Mononuclear cell (primary cell): Measurements from ENCODE around the gene FCRL4. TPM values are rescaled to one million over a fixed set of nuclear protein-coding genes. Genes with fewer than 3 reads are reported as not detected.

Experiments
- H3K27me3 ChIP-seq: 2 replicates; pipeline ENCODE4 v1.6.0; 2011; ENCODE audit warnings: low read length, control low read depth; ENCODE audit not compliant: insufficient read depth
- H3K4me1 ChIP-seq: 2 replicates; pipeline ENCODE4 v1.5.1; 2011; ENCODE audit warnings: mild to moderate bottlenecking, low read length, control low read depth; ENCODE audit not compliant: insufficient read depth
- H3K4me3 ChIP-seq: 2 replicates; pipeline ENCODE4 v1.5.1; 2011; ENCODE audit warnings: mild to moderate bottlenecking, low read length, moderate library complexity
- H3K9me3 ChIP-seq: 2 replicates; pipeline ENCODE4 v1.5.1; 2011; ENCODE audit warnings: low read depth, mild to moderate bottlenecking, control low read depth, low read length
- total RNA-seq: library from RNA; depleted of rRNA; stranded (reverse); fragments of >200 nt; gene quantifications from one replicate; pipeline ENCODE4 v1.2.3, GENCODE V29; 2012

The FCRL4 gene
- total RNA-seq = not detected

GRCh38 chr1:157597959-157598667 lies at the start of gene FCRL4:
FCRL4 (minus strand) TSS chr1:157598085; CDS start chr1:157597944, 141 bp downstream.
- Histone ChIP-seq H3K9me3 (no peaks in the 10 kb centered on the region), H3K4me3 (no peak within 1 kb of the TSS), H3K27me3 (peaks cover 65% of the 10 kb centered on the region), H3K4me1 (peaks cover 17% of the 10 kb centered on the region)

GRCh38 chr1:157646144-157646543 lies 48.3 kb upstream of the FCRL4 start:
- Histone ChIP-seq H3K4me3 (no peak overlapping the region), H3K4me1 (peaks cover 16% of the 10 kb centered on the region), H3K9me3 (no peaks in the 10 kb centered on the region), H3K27me3 (peaks cover 3% of the 10 kb centered on the region)

- no peaks in the 10 kb centered on the region for H3K9me3 ChIP-seq
- H3K4me3 ChIP-seq = no peak overlapping the region
- H3K4me1 ChIP-seq = peaks cover 8% of the 10 kb centered on the region
- peaks cover 16% of the 10 kb centered on the region for H3K27me3 ChIP-seq
Measured at GRCh38 chr1:157641177-157641576, 43.3 kb upstream of the FCRL4 start.

- Histone ChIP-seq H3K9me3 (no peaks in the 10 kb centered on the region), H3K4me3 (no peak overlapping the region), H3K27me3 (peaks cover 22% of the 10 kb centered on the region), H3K4me1 (no peaks in the 10 kb centered on the region)
Measured at GRCh38 chr1:157639800-157640199, 41.9 kb upstream of the FCRL4 start.

GRCh38 chr1:157628773-157629172 lies 30.9 kb upstream of the FCRL4 start:
- Histone ChIP-seq H3K9me3 (no peaks in the 10 kb centered on the region), H3K27me3 (peaks cover 25% of the 10 kb centered on the region), H3K4me3 (no peak overlapping the region), H3K4me1 (no peaks in the 10 kb centered on the region)

GRCh38 chr1:157626099-157626498 lies 28.2 kb upstream of the FCRL4 start:
- Histone ChIP-seq H3K27me3 (peaks cover 28% of the 10 kb centered on the region), H3K9me3 (no peaks in the 10 kb centered on the region), H3K4me3 (no peak overlapping the region), H3K4me1 (no peaks in the 10 kb centered on the region)

GRCh38 chr1:157624471-157624870 lies 26.6 kb upstream of the FCRL4 start:
- Histone ChIP-seq H3K4me1 (no peaks in the 10 kb centered on the region), H3K27me3 (peaks cover 22% of the 10 kb centered on the region), H3K4me3 (no peak overlapping the region), H3K9me3 (no peaks in the 10 kb centered on the region)

- no peaks in the 10 kb centered on the region for H3K9me3 ChIP-seq
- peaks cover 29% of the 10 kb centered on the region for H3K27me3 ChIP-seq
- H3K4me1 ChIP-seq = no peaks in the 10 kb centered on the region
- no peak overlapping the region for H3K4me3 ChIP-seq
Measured at GRCh38 chr1:157622471-157622870, 24.6 kb upstream of the FCRL4 start.

- Histone ChIP-seq H3K4me1 (no peaks in the 10 kb centered on the region), H3K9me3 (no peaks in the 10 kb centered on the region), H3K4me3 (no peak overlapping the region), H3K27me3 (peaks cover 29% of the 10 kb centered on the region)
Measured at GRCh38 chr1:157618190-157618589, 20.3 kb upstream of the FCRL4 start.

GRCh38 chr1:157600236-157600635 lies 2.4 kb upstream of the FCRL4 start:
- H3K9me3 ChIP-seq = no peaks in the 10 kb centered on the region
- H3K4me3 ChIP-seq = no peak overlapping the region
- peaks cover 68% of the 10 kb centered on the region for H3K27me3 ChIP-seq
- peaks cover 11% of the 10 kb centered on the region for H3K4me1 ChIP-seq

GRCh38 chr1:157596384-157596783 lies 1.5 kb downstream of the FCRL4 start:
- H3K27me3 ChIP-seq = peaks cover 54% of the 10 kb centered on the region
- peaks cover 17% of the 10 kb centered on the region for H3K4me1 ChIP-seq
- H3K9me3 ChIP-seq = no peaks in the 10 kb centered on the region
- no peak overlapping the region for H3K4me3 ChIP-seq

DNA sequence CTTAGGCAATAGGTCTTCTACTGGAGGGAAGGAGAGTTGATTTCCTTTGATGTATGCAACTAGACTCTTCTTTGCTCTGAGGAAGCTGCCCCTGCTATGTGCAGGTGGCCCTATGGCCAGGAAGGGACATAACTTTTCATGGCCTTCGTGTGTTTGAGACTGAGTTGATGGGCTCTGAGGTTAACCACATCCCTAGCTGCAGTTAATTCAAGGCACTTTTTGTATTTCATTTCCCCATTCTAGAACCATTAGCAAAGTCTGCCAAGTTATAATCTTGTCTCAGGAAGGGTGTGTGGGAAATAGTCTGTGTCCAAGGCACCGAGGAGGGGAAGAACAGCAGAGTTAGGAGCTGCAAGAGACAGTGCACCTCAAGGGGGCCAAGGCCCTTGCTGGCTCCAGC lies 2.5 kb downstream of the FCRL4 start:
- no peak overlapping the region for H3K4me3 ChIP-seq

GRCh38 chr1:157585984-157586383 lies 11.9 kb downstream of the FCRL4 start:
- H3K27me3 ChIP-seq = peaks cover 40% of the 10 kb centered on the region
- H3K4me1 ChIP-seq = peaks cover 11% of the 10 kb centered on the region
- no peaks in the 10 kb centered on the region for H3K9me3 ChIP-seq
- H3K4me3 ChIP-seq = no peak overlapping the region

More for the DNA sequence above, 2.5 kb downstream of the FCRL4 start:
- Histone ChIP-seq H3K4me1 (peaks cover 17% of the 10 kb centered on the region), H3K27me3 (peaks cover 55% of the 10 kb centered on the region), H3K9me3 (no peaks in the 10 kb centered on the region)

GRCh38 chr1:157584503-157584902 lies 13.4 kb downstream of the FCRL4 start:
- Histone ChIP-seq H3K27me3 (peaks cover 31% of the 10 kb centered on the region), H3K4me3 (no peak overlapping the region), H3K4me1 (peaks cover 11% of the 10 kb centered on the region), H3K9me3 (no peaks in the 10 kb centered on the region)

- Histone ChIP-seq H3K27me3 (peaks cover 15% of the 10 kb centered on the region), H3K4me1 (peaks cover 6% of the 10 kb centered on the region), H3K9me3 (no peaks in the 10 kb centered on the region), H3K4me3 (no peak overlapping the region)
Measured at GRCh38 chr1:157580828-157581210, 17.1 kb downstream of the FCRL4 start.

GRCh38 chr1:157580179-157580827 lies 17.6 kb downstream of the FCRL4 start:
- H3K4me3 ChIP-seq = no peak overlapping the region
- H3K9me3 ChIP-seq = no peaks in the 10 kb centered on the region
- H3K27me3 ChIP-seq = peaks cover 11% of the 10 kb centered on the region
- peaks cover under 1% of the 10 kb centered on the region for H3K4me1 ChIP-seq
